Measurements from ENCODE around the gene LPAR1.

LPAR1 gene

GRCh38 chr9:111038331-111039230 is at the start of gene LPAR1:
Gene LPAR1, minus strand, starts transcription at chr9:111038470. Its CDS starts 66,353 bp downstream, at chr9:110972117.
- Mint-ChIP-seq H3K9me3 (no peaks in the 10 kb centered on the region), H3K4me3 (peak within 1 kb of the TSS; percentile 52), H3K36me3 (ENCODE audit: low read depth) (no peaks in the 10 kb centered on the region), H3K27me3 (peaks cover 40% of the 10 kb centered on the region), H3K4me1 (peaks cover 10% of the 10 kb centered on the region), H3K27ac (no peak within 1 kb of the TSS)
- DNase-seq (no peak), ATAC-seq (peak; percentile 33)

GRCh38 chr9:111078391-111079038 is 40.2 kb upstream of the LPAR1 start:
- H3K36me3 Mint-ChIP-seq (ENCODE audit: low read depth): no peaks in the 10 kb centered on the region
- ATAC-seq (no peak), DNase-seq (no peak)
- no peak overlapping the region for H3K27ac Mint-ChIP-seq
- no peaks in the 10 kb centered on the region for H3K9me3 Mint-ChIP-seq
- no peaks in the 10 kb centered on the region for H3K4me1 Mint-ChIP-seq
- no peak overlapping the region for H3K4me3 Mint-ChIP-seq
- no peaks in the 10 kb centered on the region for H3K27me3 Mint-ChIP-seq

- H3K4me3 Mint-ChIP-seq: no peak overlapping the region
- H3K27ac Mint-ChIP-seq: no peak overlapping the region
- H3K4me1 Mint-ChIP-seq: no peaks in the 10 kb centered on the region
- no peak for ATAC-seq
- H3K9me3 Mint-ChIP-seq: no peaks in the 10 kb centered on the region
- no peaks in the 10 kb centered on the region for H3K27me3 Mint-ChIP-seq
- no peaks in the 10 kb centered on the region for H3K36me3 Mint-ChIP-seq (ENCODE audit: low read depth)
- no peak for DNase-seq
Observed at GRCh38 chr9:111076519-111076918, 38.2 kb upstream of the LPAR1 start.

GRCh38 chr9:111076042-111076441 is 37.8 kb upstream of the LPAR1 start:
- no peaks in the 10 kb centered on the region for H3K9me3 Mint-ChIP-seq
- no peaks in the 10 kb centered on the region for H3K36me3 Mint-ChIP-seq (ENCODE audit: low read depth)
- no peaks in the 10 kb centered on the region for H3K27me3 Mint-ChIP-seq
- ATAC-seq: no peak
- H3K4me1 Mint-ChIP-seq: no peaks in the 10 kb centered on the region
- no peak overlapping the region for H3K4me3 Mint-ChIP-seq
- DNase-seq: no peak
- H3K27ac Mint-ChIP-seq: no peak overlapping the region

GRCh38 chr9:111074395-111074794 is 36.1 kb upstream of the LPAR1 start:
- H3K4me3 Mint-ChIP-seq: no peak overlapping the region
- H3K4me1 Mint-ChIP-seq: no peaks in the 10 kb centered on the region
- no peaks in the 10 kb centered on the region for H3K36me3 Mint-ChIP-seq (ENCODE audit: low read depth)
- H3K27ac Mint-ChIP-seq: no peak overlapping the region
- H3K9me3 Mint-ChIP-seq: no peaks in the 10 kb centered on the region
- DNase-seq (no peak), ATAC-seq (no peak)
- H3K27me3 Mint-ChIP-seq: no peaks in the 10 kb centered on the region

- DNase-seq: no peak
Observed at GRCh38 chr9:111069183-111069582, 30.9 kb upstream of the LPAR1 start.

GRCh38 chr9:111068771-111069170 is 30.5 kb upstream of the LPAR1 start:
- H3K27ac Mint-ChIP-seq: no peak overlapping the region
- no peaks in the 10 kb centered on the region for H3K9me3 Mint-ChIP-seq
- H3K4me3 Mint-ChIP-seq: no peak overlapping the region
- no peaks in the 10 kb centered on the region for H3K4me1 Mint-ChIP-seq
- no peaks in the 10 kb centered on the region for H3K27me3 Mint-ChIP-seq
- no peaks in the 10 kb centered on the region for H3K36me3 Mint-ChIP-seq (ENCODE audit: low read depth)
- ATAC-seq (no peak), DNase-seq (no peak)

More at GRCh38 chr9:111069183-111069582, 30.9 kb upstream of the LPAR1 start:
- Mint-ChIP-seq H3K27me3 (no peaks in the 10 kb centered on the region), H3K9me3 (no peaks in the 10 kb centered on the region), H3K4me3 (no peak overlapping the region), H3K36me3 (ENCODE audit: low read depth) (no peaks in the 10 kb centered on the region), H3K4me1 (no peaks in the 10 kb centered on the region), H3K27ac (no peak overlapping the region)
- ATAC-seq: no peak

- H3K4me1 Mint-ChIP-seq: no peaks in the 10 kb centered on the region
- DNase-seq (no peak), ATAC-seq (no peak)
- no peaks in the 10 kb centered on the region for H3K9me3 Mint-ChIP-seq
- H3K36me3 Mint-ChIP-seq (ENCODE audit: low read depth): no peaks in the 10 kb centered on the region
- no peak overlapping the region for H3K27ac Mint-ChIP-seq
- peaks cover under 1% of the 10 kb centered on the region for H3K27me3 Mint-ChIP-seq
- no peak overlapping the region for H3K4me3 Mint-ChIP-seq
Observed at GRCh38 chr9:111068383-111068730, 30.1 kb upstream of the LPAR1 start.

- no peak overlapping the region for H3K4me3 Mint-ChIP-seq
- ATAC-seq (no peak), DNase-seq (no peak)
- H3K36me3 Mint-ChIP-seq (ENCODE audit: low read depth): no peaks in the 10 kb centered on the region
- no peak overlapping the region for H3K27ac Mint-ChIP-seq
- peaks cover 4% of the 10 kb centered on the region for H3K27me3 Mint-ChIP-seq
- peaks cover 4% of the 10 kb centered on the region for H3K9me3 Mint-ChIP-seq
- H3K4me1 Mint-ChIP-seq: no peaks in the 10 kb centered on the region
Observed at GRCh38 chr9:111066468-111066867, 28.2 kb upstream of the LPAR1 start.

- Mint-ChIP-seq H3K27ac (no peak overlapping the region), H3K9me3 (peaks cover 4% of the 10 kb centered on the region), H3K27me3 (peaks cover 4% of the 10 kb centered on the region), H3K4me3 (no peak overlapping the region), H3K4me1 (no peaks in the 10 kb centered on the region), H3K36me3 (ENCODE audit: low read depth) (no peaks in the 10 kb centered on the region)
- no peak for DNase-seq
- no peak for ATAC-seq
Observed at GRCh38 chr9:111065414-111065813, 27.1 kb upstream of the LPAR1 start.

GRCh38 chr9:111064160-111064837 is 26.0 kb upstream of the LPAR1 start:
- DNase-seq (no peak), ATAC-seq (no peak)
- Mint-ChIP-seq H3K9me3 (peaks cover 8% of the 10 kb centered on the region), H3K27me3 (peaks cover 4% of the 10 kb centered on the region), H3K4me1 (no peaks in the 10 kb centered on the region), H3K4me3 (no peak overlapping the region), H3K36me3 (ENCODE audit: low read depth) (no peaks in the 10 kb centered on the region), H3K27ac (no peak overlapping the region)

GRCh38 chr9:111063332-111063731 is 25.1 kb upstream of the LPAR1 start:
- Mint-ChIP-seq H3K9me3 (peaks cover 8% of the 10 kb centered on the region), H3K27ac (no peak overlapping the region), H3K4me3 (no peak overlapping the region), H3K27me3 (peaks cover 4% of the 10 kb centered on the region), H3K4me1 (no peaks in the 10 kb centered on the region), H3K36me3 (ENCODE audit: low read depth) (no peaks in the 10 kb centered on the region)
- DNase-seq (no peak), ATAC-seq (no peak)

- Mint-ChIP-seq H3K36me3 (ENCODE audit: low read depth) (no peaks in the 10 kb centered on the region), H3K27ac (no peak overlapping the region), H3K4me3 (no peak overlapping the region), H3K4me1 (no peaks in the 10 kb centered on the region), H3K27me3 (peaks cover 1% of the 10 kb centered on the region), H3K9me3 (peaks cover 10% of the 10 kb centered on the region)
- ATAC-seq (no peak), DNase-seq (no peak)
Observed at GRCh38 chr9:111058166-111058565, 19.9 kb upstream of the LPAR1 start.

- H3K27ac Mint-ChIP-seq: no peak overlapping the region
- no peak for ATAC-seq
- H3K9me3 Mint-ChIP-seq: peaks cover 8% of the 10 kb centered on the region
- H3K4me3 Mint-ChIP-seq: no peak overlapping the region
- DNase-seq: no peak
- H3K4me1 Mint-ChIP-seq: no peaks in the 10 kb centered on the region
- H3K36me3 Mint-ChIP-seq (ENCODE audit: low read depth): no peaks in the 10 kb centered on the region
- no peaks in the 10 kb centered on the region for H3K27me3 Mint-ChIP-seq
Observed at GRCh38 chr9:111056538-111056937, 18.3 kb upstream of the LPAR1 start.

- no peak overlapping the region for H3K4me3 Mint-ChIP-seq
- no peak for DNase-seq
- no peaks in the 10 kb centered on the region for H3K4me1 Mint-ChIP-seq
- H3K27ac Mint-ChIP-seq: no peak overlapping the region
- H3K27me3 Mint-ChIP-seq: no peaks in the 10 kb centered on the region
- H3K9me3 Mint-ChIP-seq: no peaks in the 10 kb centered on the region
- no peak for ATAC-seq
- H3K36me3 Mint-ChIP-seq (ENCODE audit: low read depth): no peaks in the 10 kb centered on the region
Observed at GRCh38 chr9:111052791-111053190, 14.5 kb upstream of the LPAR1 start.
